A549 (cell line): ENCODE results near the gene APOL3.
"Not testable (repeated sequence)": the region's sequence is repeated elsewhere in the genome, so short reads cannot be mapped to it uniquely, and the experiment has no call there.

Source experiments
- ESRRA ChIP-seq: fragments of 150-350 bp; IDR thresholded peaks from 2 replicates; pipeline ENCODE4 v1.6.1; 2014; ENCODE audit warnings: mild to moderate bottlenecking, low read length, borderline replicate concordance
- NR3C1 ChIP-seq: fragments of >200 bp; sonication (Bioruptor Twin); formaldehyde crosslinking; IDR thresholded peaks from 3 replicates; pipeline ENCODE4 v1.6.1; 2017
- PHF8 ChIP-seq: fragments of 200-600 bp; sonication (generic); IDR thresholded peaks from 2 replicates; pipeline ENCODE4 v1.6.1; 2016; ENCODE audit warnings: low read depth, mild to moderate bottlenecking, antibody characterized with exemption, moderate library complexity, borderline replicate concordance
- POLR2A ChIP-seq: IDR thresholded peaks from 2 replicates; pipeline ENCODE4 v1.6.1; 2012; ENCODE audit warnings: mild to moderate bottlenecking, low read length
- TF ChIP-seq, protein P1 (sequence below): fragments of >200 bp; sonication (Bioruptor Twin); formaldehyde crosslinking; IDR thresholded peaks from 3 replicates; pipeline ENCODE4 v1.5.1; 2016

GRCh38 chr22:36161793-36162126, 1.2 kb upstream of the APOL3 start:
- TF ChIP-seq, protein P1, sequence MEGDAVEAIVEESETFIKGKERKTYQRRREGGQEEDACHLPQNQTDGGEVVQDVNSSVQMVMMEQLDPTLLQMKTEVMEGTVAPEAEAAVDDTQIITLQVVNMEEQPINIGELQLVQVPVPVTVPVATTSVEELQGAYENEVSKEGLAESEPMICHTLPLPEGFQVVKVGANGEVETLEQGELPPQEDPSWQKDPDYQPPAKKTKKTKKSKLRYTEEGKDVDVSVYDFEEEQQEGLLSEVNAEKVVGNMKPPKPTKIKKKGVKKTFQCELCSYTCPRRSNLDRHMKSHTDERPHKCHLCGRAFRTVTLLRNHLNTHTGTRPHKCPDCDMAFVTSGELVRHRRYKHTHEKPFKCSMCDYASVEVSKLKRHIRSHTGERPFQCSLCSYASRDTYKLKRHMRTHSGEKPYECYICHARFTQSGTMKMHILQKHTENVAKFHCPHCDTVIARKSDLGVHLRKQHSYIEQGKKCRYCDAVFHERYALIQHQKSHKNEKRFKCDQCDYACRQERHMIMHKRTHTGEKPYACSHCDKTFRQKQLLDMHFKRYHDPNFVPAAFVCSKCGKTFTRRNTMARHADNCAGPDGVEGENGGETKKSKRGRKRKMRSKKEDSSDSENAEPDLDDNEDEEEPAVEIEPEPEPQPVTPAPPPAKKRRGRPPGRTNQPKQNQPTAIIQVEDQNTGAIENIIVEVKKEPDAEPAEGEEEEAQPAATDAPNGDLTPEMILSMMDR: not testable (repeated sequence)
- TF ChIP-seq PHF8, ESRRA, NR3C1, POLR2A: not testable (repeated sequence)
